SKM-1 treated with dmso at 0.1 percent for 144 hours (cell line): ENCODE measurements around the gene CABS1.

Experiments used
- DNase-seq: peaks from one replicate; lab custom pipeline; 2025; ENCODE audit not compliant: unreplicated experiment; lab: John Stamatoyannopoulos, UW

CABS1 gene

GRCh38 chr4:70334681-70335080 lies at the start of gene CABS1:
TSS of gene CABS1 (plus strand) at chr4:70334981. CDS start at chr4:70335040, 59 bp downstream.
- no peak for DNase-seq

- no peak for DNase-seq
These were observed 46.1 kb upstream of the CABS1 start for GRCh38 chr4:70288651-70289050.

GRCh38 chr4:70291341-70291740 lies 43.4 kb upstream of the CABS1 start:
- no peak for DNase-seq

DNA sequence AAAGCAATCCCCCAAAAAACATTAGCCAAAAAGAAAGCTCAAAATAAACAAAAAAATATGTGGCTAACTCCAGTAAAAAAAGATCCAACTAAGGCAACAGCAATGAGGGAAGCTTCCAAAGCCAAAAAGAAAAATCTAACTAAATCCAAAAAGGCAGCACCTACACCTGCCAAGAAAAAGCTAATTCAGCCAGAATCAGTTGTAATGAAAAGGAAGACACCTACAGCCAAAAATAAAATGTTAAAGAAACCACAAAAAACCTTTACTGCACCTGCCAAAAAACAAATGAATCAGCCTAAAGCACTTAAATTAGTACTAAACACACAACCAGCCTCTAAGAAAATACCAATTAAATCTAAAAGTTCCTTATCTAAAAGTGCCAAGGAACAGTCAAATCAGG lies 37.2 kb upstream of the CABS1 start:
- no peak for DNase-seq

DNA sequence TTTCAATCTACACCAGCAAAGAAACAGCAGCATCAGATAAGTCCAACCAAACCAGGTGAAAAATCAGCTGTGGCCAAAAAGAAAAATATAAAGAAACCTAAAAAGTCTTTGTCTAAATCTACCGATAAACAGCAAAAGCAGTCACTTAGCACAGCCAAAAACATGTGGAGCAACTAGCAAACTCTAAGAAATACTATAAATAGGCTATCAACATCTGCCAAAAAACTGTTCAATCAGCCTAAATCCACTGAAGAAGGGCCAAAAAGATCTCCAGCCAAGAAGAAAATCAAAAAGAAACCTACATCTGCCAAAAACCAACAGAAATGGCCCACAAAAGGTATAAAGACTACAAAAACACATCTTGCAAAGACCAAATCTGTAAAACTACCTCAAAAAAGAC lies 36.7 kb upstream of the CABS1 start:
- no peak for DNase-seq

GRCh38 chr4:70299643-70300042 lies 35.1 kb upstream of the CABS1 start:
- no peak for DNase-seq

- no peak for DNase-seq
These were observed 34.6 kb upstream of the CABS1 start for GRCh38 chr4:70300215-70300614.

GRCh38 chr4:70303090-70303489 lies 31.7 kb upstream of the CABS1 start:
- DNase-seq = no peak

- DNase-seq = no peak
These were observed 29.2 kb upstream of the CABS1 start for GRCh38 chr4:70305601-70306000.

GRCh38 chr4:70306076-70306475 lies 28.7 kb upstream of the CABS1 start:
- no peak for DNase-seq

DNA sequence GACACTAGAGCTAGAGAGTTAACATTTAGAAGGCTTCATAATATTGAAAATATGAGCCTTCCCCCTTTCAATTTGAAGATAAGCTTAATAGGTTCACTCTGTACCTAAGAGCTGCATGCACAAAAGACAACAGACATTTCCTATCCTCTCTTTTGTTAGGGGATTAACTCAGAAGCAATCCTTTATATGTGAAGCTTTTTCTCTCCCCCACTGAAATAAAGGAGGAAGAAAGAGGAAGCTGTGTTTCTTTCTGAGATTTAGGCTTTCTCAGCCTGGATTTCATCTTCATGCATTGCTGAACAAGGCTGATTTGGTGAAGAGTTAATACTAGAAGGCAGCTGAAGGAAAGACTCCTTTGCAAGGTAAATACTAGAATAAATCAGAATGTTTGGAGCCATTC lies 21.0 kb upstream of the CABS1 start:
- DNase-seq = no peak

DNA sequence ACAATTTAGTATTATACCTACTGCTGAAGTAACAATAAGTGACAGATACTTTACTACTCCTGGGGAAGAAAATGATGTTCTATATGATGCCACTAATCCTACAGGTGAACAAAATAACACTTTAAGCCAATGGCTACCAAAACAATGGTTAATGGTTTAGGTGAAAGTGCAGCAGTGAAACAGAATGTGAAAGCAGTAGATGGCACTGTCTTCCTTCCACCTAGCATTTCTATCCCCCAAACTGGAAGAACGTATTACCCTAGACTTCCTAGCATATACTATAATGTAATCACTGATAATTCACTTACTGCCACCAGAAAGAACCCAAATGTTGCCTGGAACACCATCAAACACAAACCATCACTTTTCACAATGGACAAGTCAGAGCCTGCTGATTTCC lies 18.9 kb upstream of the CABS1 start:
- no peak for DNase-seq

- no peak for DNase-seq
These were observed 8.7 kb upstream of the CABS1 start for GRCh38 chr4:70326052-70326451.

- DNase-seq = no peak
These were observed 1.3 kb downstream of the CABS1 start for GRCh38 chr4:70336043-70336442.

- DNase-seq = no peak
These were observed 3.2 kb downstream of the CABS1 start for GRCh38 chr4:70337886-70338420.

DNA sequence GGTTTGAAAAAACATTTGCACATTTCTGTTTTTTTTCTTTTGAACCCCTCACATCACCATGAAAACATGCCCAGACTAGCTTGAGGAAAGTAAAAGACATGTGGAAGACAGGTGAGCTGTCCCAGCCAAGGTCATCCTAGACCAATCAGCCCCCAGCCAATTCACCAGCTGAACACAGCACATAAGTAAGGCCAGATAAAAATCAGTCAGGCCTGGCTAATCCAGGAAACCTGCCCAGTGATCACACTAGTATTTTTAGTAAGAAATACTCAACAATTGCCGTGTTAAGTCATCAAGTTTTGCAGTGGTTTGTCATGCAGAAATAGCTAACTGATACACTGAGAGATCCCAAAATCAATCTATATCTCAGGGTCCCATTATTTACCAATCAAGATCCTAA lies 21.4 kb downstream of the CABS1 start:
- DNase-seq = no peak

GRCh38 chr4:70359115-70359661 lies 24.4 kb downstream of the CABS1 start:
- no peak for DNase-seq

DNA sequence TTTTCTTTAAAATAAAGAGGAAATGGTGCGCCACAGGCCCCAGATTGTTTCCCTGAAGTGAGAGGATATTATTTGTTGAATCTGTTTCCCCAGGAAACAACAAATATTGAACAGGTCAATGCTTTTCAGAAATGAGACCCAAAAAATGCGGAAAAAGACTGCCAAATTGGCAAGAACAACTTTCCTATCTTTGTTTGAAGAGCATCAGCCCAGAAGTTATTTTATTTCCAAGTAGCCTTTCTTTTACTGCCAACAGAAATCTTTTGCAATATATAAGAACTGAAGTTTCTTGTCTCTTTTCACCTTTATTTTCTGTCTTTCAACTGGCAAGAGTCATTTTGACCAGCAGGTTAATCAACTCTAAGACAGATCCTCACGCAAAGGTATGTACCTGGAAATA lies 25.7 kb downstream of the CABS1 start, which contains the start of gene SMR3A:
TSS of gene SMR3A (plus strand) at position 301 of the 400 bp plus-strand sequence. CDS start 1,356 bp downstream, outside the sequence.
- DNase-seq = no peak

DNA sequence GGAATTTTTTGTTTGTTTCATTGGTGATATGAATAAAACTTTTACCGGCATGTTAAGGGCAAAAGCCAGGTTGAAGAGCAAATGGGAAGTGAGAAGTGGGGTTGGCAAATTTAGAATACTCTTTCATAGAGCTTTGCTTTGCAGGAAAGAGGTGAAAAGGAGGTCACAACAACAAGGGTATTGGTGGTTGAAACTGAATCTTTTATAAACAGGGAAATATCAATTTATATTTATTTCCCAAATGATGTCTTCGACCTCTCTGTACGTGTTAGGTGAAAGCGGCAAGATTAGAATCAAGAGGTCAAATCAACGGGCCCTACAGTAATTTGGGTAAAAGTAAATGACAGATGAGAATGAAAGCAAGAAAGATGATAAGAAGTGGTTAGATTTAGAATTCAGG lies 29.2 kb downstream of the CABS1 start:
- no peak for DNase-seq

DNA sequence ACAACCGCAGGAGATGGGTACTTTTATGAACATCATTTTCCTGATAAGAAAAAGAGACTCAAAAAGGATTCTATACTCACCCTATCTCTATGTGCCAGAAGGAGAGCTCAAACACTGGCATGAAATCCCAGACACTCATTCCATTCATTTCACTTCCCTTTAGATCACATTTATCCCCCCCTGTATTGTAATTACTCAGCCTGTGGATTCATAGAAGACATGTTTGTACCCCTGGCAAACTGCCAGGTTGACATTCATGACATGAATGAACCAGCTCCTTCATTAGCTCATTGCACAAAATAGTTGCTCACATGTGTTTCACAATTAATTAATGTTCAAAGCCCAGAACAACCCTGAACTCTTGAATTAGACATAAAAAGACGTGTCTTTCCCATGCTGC lies 30.7 kb downstream of the CABS1 start:
- no peak for DNase-seq

GRCh38 chr4:70367813-70368212 lies 33.0 kb downstream of the CABS1 start:
- DNase-seq = no peak

DNA sequence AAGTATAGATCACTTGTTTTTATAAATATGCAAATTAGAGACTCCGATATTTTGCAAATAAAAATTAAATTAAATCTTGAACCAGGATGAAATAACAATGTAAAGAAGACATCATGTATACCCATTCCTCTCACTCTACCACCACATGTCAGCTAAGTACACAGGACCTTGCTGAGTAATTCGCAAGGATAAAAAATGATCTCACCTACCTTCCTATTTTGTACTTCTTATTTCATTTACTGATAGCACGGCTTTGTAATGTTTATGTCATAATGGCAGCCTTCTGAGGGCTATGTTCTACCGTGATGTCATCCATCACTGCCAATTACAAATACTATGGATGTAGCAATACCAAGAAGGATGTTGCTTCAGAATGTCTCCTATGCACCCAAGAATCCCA lies 37.2 kb downstream of the CABS1 start:
- DNase-seq = no peak

DNA sequence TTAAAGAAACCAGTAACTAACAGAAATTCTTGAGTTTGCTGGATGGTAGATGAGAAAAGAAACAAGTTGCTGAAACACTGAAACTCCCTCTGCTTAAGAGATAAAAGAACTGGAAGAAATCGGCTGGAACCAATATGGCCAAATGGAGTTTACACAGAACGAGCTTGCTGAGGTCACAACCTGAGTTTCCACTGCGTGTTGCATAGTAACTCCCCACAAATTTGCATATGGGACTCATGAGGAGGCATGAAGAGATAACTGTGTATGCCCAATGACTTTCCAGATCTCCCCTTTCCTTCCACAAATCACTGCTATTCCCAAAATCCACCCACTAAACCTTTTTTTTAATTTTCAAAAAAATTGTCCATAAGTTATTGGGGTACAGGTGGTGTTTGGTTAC lies 38.0 kb downstream of the CABS1 start:
- no peak for DNase-seq
